T-cell (primary cell): ENCODE measurements around the gene PTPN18. TPM values are rescaled to one million over a fixed set of nuclear protein-coding genes. Genes with fewer than 3 reads are reported as not detected.

Source experiments
- ATAC-seq, 4 experiments: fragments of 200-7000 bp in 3 of 4; fragments of 150-1000 bp in 1 of 4; cut with Tn5 transposase; replicated peaks in 1 of 4; 1 replicate in 3 of 4; 2 replicates in 1 of 4; pipeline ENCODE4 v1.10.0; 2021; ENCODE audit warnings: moderate library complexity in 3 of 4, mild to moderate bottlenecking in 2 of 4, moderate number of reproducible peaks in 1 of 4
- CTCF ChIA-PET, 2 donors: fragments of 300-600 bp; sonication (Branson Sonifier 250); formaldehyde crosslinking; loops; one replicate each; lab custom pipeline; 2022; ENCODE audit warnings: antibody characterized with exemption in 2 of 2; lab: Charles Lee
- POLR2A ChIA-PET, 2 donors: fragments of 300-600 bp; sonication (Branson Sonifier 250); formaldehyde crosslinking; loops; one replicate each; lab custom pipeline; 2022; ENCODE audit warnings: antibody characterized with exemption in 2 of 2; lab: Charles Lee
- DNase-seq, 35 experiments: peaks; one replicate each; pipeline versions ENCODE4 v3.0.0 to v3.0.0-alpha.2; 2013 to 2023
- H3K27ac ChIP-seq: one replicate; pipeline ENCODE4 v1.5.1; 2013; ENCODE audit warnings: low read length
- H3K27me3 ChIP-seq, 2 experiments: replicated peaks in 1 of 2; 1 replicate in 1 of 2; 2 replicates in 1 of 2; pipeline versions ENCODE4 v1.6.1 to v1.7.0; 2013; ENCODE audit warnings: low read length in 1 of 2, mixed read lengths in 1 of 2; ENCODE audit not compliant: control insufficient read depth in 2 of 2, insufficient read depth in 2 of 2; ENCODE audit errors: extremely low read depth in 1 of 2
- H3K36me3 ChIP-seq, 2 donors: 1 replicate in 1 of 2; 2 replicates in 1 of 2; pipeline versions ENCODE4 v1.6.1 to v1.7.0; 2013; ENCODE audit warnings: low read length in 1 of 2; ENCODE audit not compliant: control insufficient read depth in 2 of 2, insufficient read depth in 1 of 2; ENCODE audit errors: extremely low read depth in 1 of 2
- H3K4me1 ChIP-seq, 2 experiments: 1 replicate in 1 of 2; 2 replicates in 1 of 2; pipeline versions ENCODE4 v1.6.1 to v1.7.0; 2013; ENCODE audit warnings: low read length in 2 of 2, mixed read lengths in 1 of 2; ENCODE audit not compliant: insufficient read depth in 2 of 2, control insufficient read depth in 1 of 2; ENCODE audit errors: extremely low read depth in 1 of 2
- H3K4me3 ChIP-seq, 2 donors: 1 replicate in 1 of 2; 2 replicates in 1 of 2; pipeline versions ENCODE4 v1.5.1 to v1.7.0; 2013; ENCODE audit warnings: mild to moderate bottlenecking in 2 of 2, low read length in 1 of 2, moderate library complexity in 1 of 2; ENCODE audit not compliant: control insufficient read depth in 1 of 2; ENCODE audit errors: extremely low read depth in 1 of 2
- H3K9me3 ChIP-seq: 2 replicates; pipeline ENCODE4 v1.7.0; 2013
- H3K27ac Mint-ChIP-seq, 2 donors: one replicate each; pipeline ENCODE4 v1.8.0; 2020 to 2021; ENCODE audit warnings: mild to moderate bottlenecking in 2 of 2, mixed read lengths in 2 of 2
- H3K27me3 Mint-ChIP-seq, 2 donors: one replicate each; pipeline ENCODE4 v1.8.0; 2021 to 2022; ENCODE audit warnings: mixed read lengths in 2 of 2
- H3K36me3 Mint-ChIP-seq: one replicate; pipeline ENCODE4 v1.8.0; 2021; ENCODE audit warnings: mixed read lengths
- H3K4me1 Mint-ChIP-seq, 3 donors: one replicate each; pipeline ENCODE4 v1.8.0; 2020 to 2022; ENCODE audit warnings: mixed read lengths in 3 of 3, mild to moderate bottlenecking in 1 of 3
- H3K4me3 Mint-ChIP-seq, 3 donors: one replicate each; pipeline ENCODE4 v1.8.0; 2020 to 2022; ENCODE audit warnings: mild to moderate bottlenecking in 3 of 3, mixed read lengths in 3 of 3, moderate library complexity in 3 of 3
- H3K9me3 Mint-ChIP-seq, 3 donors: one replicate each; pipeline ENCODE4 v1.8.0; 2020 to 2022; ENCODE audit warnings: mixed read lengths in 3 of 3
- WGBS: methylation state at CpG from one replicate; pipeline ENCODE4 v1.1.5; 2013; ENCODE audit warnings: missing lambda C conversion rate; ENCODE audit not compliant: insufficient coverage; 5-methylcytosine and 5-hydroxymethylcytosine counted together
- total RNA-seq, 35 experiments: library from RNA in 6 of 35; stranded (reverse) in 6 of 35; fragments of 120-200 nt in 1 of 35; gene quantifications; one replicate each; pipeline versions ENCODE4 v1.2.1 to v1.2.4 and lab custom pipeline; 2013 to 2026

Gene PTPN18
- total RNA-seq, 5 donors from 2014 or later (not counting 1 experiment from before 2014, with no cell fraction given) = 42.3 to 67.6 (median 58.2) TPM

GRCh38 chr2:130355172-130355577 is 681 bp upstream of the PTPN18 start:
- H3K27me3 ChIP-seq = peaks cover 0 to 6% of the 10 kb centered on the region in 2 experiments
- H3K27ac ChIP-seq = no peak overlapping the region
- POLR2A ChIA-PET = no interaction called here
- no peaks in the 10 kb centered on the region for H3K9me3 ChIP-seq
- WGBS = 19% methylated on average over 17 of the region's 21 CpGs
- no peaks in the 10 kb centered on the region for H3K36me3 ChIP-seq
- Mint-ChIP-seq H3K36me3 (no peaks in the 10 kb centered on the region), H3K4me1 (peaks cover 8 to 14% (median 12%) of the 10 kb centered on the region in 3 donors), H3K4me3 (peak overlapping the region; percentile 74 to 83 (median 75)), H3K9me3 (no peaks in the 10 kb centered on the region), H3K27ac (no peak overlapping the region), H3K27me3 (no peaks in the 10 kb centered on the region)
- peak overlapping the region; percentile 60 to 68 for H3K4me3 ChIP-seq
- ATAC-seq (no peak), DNase-seq (no peak)
- CTCF ChIA-PET = interaction anchor here in 1 of 2 donors (1.4 to 1.5 kb wide), 3 partner anchors 12 to 19 kb away, joined by 3 to 4 read pairs (median 4); partner anchors contain the start of gene IMP4
- H3K4me1 ChIP-seq = peaks cover 0 to 19% of the 10 kb centered on the region in 2 experiments

- no peak overlapping the region for H3K4me3 Mint-ChIP-seq
- CTCF ChIA-PET = no interaction called here
- POLR2A ChIA-PET = no interaction called here
These were observed 2.0 kb downstream of the PTPN18 start for GRCh38 chr2:130357864-130358263.

DNA sequence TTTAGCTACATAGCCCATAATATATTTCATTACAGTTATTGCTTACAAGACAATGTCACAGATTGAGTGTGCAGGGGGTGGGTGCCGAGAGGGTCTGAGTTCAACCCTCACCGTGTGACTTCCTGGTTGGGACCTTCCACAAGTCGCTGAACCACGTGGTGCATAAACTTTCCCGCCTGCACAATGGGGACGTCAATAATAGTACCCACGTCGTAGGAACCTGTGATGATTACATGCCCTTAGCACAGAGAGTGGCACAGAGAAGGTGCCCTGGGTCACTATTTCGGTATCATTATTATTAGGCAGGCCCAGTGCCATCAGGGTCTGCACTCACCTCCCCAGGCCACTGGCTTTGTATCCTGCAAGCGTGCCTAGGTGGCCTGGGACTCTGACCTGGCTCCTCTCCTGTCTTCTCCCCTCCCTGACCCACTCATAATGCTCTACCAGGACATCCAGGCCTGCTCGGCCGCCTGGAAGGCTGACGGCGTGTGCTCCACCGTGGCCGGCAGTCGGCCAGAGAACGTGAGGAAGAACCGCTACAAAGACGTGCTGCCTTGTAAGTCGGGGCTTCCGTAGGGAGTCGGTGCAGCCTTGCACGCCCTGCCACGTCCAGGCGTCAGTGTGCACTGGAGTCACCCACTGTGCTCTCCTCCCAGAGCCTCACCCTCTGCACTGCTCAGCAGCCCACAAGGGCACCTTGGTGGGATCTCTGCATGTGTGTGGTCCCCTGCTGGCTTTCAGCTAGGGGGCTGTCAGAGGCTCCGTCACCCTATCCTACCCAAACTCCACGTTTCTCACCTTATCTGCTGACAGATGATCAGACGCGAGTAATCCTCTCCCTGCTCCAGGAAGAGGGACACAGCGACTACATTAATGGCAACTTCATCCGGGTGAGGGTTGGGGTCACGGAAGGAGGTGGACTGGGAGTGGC is 2.8 kb downstream of the PTPN18 start:
- POLR2A ChIA-PET = no interaction called here

More at GRCh38 chr2:130357864-130358263, 2.0 kb downstream of the PTPN18 start:
- no peaks in the 10 kb centered on the region for H3K9me3 ChIP-seq
- no peak overlapping the region for H3K4me3 ChIP-seq
- H3K27ac Mint-ChIP-seq = no peak overlapping the region
- H3K27ac ChIP-seq = no peak overlapping the region
- WGBS = 97% methylated on average over 5 of the region's 7 CpGs
- peaks cover 0 to 19% of the 10 kb centered on the region in 2 experiments for H3K4me1 ChIP-seq
- H3K36me3 ChIP-seq = no peaks in the 10 kb centered on the region
- peaks cover 0 to 6% of the 10 kb centered on the region in 2 experiments for H3K27me3 ChIP-seq
- DNase-seq = no peak
- no peaks in the 10 kb centered on the region for H3K27me3 Mint-ChIP-seq
- no peaks in the 10 kb centered on the region for H3K36me3 Mint-ChIP-seq
- ATAC-seq = no peak
- peaks cover 8 to 14% (median 12%) of the 10 kb centered on the region in 3 donors for H3K4me1 Mint-ChIP-seq
- no peaks in the 10 kb centered on the region for H3K9me3 Mint-ChIP-seq

DNA sequence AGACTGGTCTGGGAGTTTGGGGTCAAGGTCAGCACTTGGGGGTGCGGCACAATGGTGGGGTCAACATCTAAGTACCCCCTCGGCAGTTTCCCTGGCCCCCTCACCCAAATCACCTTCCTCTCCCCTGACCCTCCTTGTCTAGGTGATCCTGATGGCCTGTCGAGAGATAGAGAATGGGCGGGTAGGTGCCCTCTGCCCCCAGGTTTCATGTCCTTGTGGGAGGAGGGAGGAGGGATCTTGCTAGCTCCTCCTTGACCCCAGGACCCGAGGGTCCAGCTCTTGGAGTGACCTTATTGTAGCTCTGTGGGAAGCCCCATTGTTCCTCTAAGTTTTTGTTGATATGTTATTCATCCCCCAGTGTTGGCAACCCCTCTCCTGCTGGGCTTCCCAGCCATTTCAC is 3.6 kb downstream of the PTPN18 start:
- Mint-ChIP-seq H3K9me3 (no peaks in the 10 kb centered on the region), H3K27ac (no peak overlapping the region), H3K4me3 (no peak overlapping the region), H3K4me1 (peaks cover 8 to 12% (median 11%) of the 10 kb centered on the region in 3 donors), H3K36me3 (no peaks in the 10 kb centered on the region), H3K27me3 (no peaks in the 10 kb centered on the region)
- ChIA-PET POLR2A (no interaction called here), CTCF (no interaction called here)
- 80% methylated on average over 2 of the region's 5 CpGs for WGBS
- Histone ChIP-seq H3K27ac (no peak overlapping the region), H3K4me1 (peaks cover 0 to 19% of the 10 kb centered on the region in 2 experiments), H3K27me3 (peaks cover 0 to 6% of the 10 kb centered on the region in 2 experiments), H3K36me3 (no peaks in the 10 kb centered on the region), H3K4me3 (no peak overlapping the region), H3K9me3 (no peaks in the 10 kb centered on the region)
- DNase-seq = no peak
- ATAC-seq = no peak

More for the DNA sequence above, 2.8 kb downstream of the PTPN18 start:
- H3K9me3 ChIP-seq = no peaks in the 10 kb centered on the region
- H3K27ac ChIP-seq = no peak overlapping the region
- 91% methylated on average over 25 of the region's 33 CpGs for WGBS
- Mint-ChIP-seq H3K4me1 (peaks cover 8 to 14% (median 12%) of the 10 kb centered on the region in 3 donors), H3K4me3 (no peak overlapping the region), H3K36me3 (no peaks in the 10 kb centered on the region), H3K27me3 (no peaks in the 10 kb centered on the region), H3K27ac (no peak overlapping the region), H3K9me3 (no peaks in the 10 kb centered on the region)
- no peaks in the 10 kb centered on the region for H3K36me3 ChIP-seq
- ATAC-seq (no peak), DNase-seq (no peak)
- H3K4me1 ChIP-seq = peaks cover 0 to 19% of the 10 kb centered on the region in 2 experiments
- CTCF ChIA-PET = no interaction called here
- H3K27me3 ChIP-seq = peaks cover 0 to 6% of the 10 kb centered on the region in 2 experiments
- no peak overlapping the region for H3K4me3 ChIP-seq

GRCh38 chr2:130363479-130363878 is 7.6 kb downstream of the PTPN18 start:
- Mint-ChIP-seq H3K27me3 (no peaks in the 10 kb centered on the region), H3K27ac (no peak overlapping the region), H3K4me1 (no peaks in the 10 kb centered on the region), H3K4me3 (no peak overlapping the region), H3K9me3 (no peaks in the 10 kb centered on the region), H3K36me3 (no peaks in the 10 kb centered on the region)
- ChIA-PET POLR2A (interaction anchor here in 1 of 2 donors (0.7 kb wide), 1 partner anchor 435 kb away, joined by 3 read pairs; no protein-coding TSS in a partner anchor), CTCF (no interaction called here)
- H3K4me3 ChIP-seq = no peak overlapping the region
- H3K27ac ChIP-seq = no peak overlapping the region
- no peaks in the 10 kb centered on the region for H3K27me3 ChIP-seq
- DNase-seq (no peak), ATAC-seq (no peak)
- H3K9me3 ChIP-seq = no peaks in the 10 kb centered on the region
- H3K36me3 ChIP-seq = no peaks in the 10 kb centered on the region
- H3K4me1 ChIP-seq = no peaks in the 10 kb centered on the region

DNA sequence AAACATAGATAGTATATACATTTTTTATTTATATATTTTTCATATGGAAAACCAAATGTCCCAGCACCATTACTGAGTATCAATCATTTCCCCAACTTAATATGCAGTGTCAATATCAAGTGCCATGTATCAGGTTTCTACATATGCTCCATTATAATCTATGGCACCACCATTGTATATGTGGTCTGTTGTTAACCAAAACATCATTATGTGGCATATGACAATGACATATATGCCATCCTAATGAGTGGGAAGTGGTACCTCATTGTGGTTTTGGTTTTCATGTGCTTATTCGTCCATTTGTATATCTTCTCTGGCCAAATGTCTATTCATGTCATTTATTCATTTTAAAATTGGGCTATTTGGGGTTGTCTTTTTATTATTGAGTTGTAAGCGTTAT is 9.2 kb downstream of the PTPN18 start:
- no peaks in the 10 kb centered on the region for H3K9me3 ChIP-seq
- Mint-ChIP-seq H3K4me1 (peaks cover 5 to 6% (median 5%) of the 10 kb centered on the region in 3 donors), H3K27ac (no peak overlapping the region), H3K9me3 (no peaks in the 10 kb centered on the region), H3K4me3 (no peak overlapping the region), H3K36me3 (no peaks in the 10 kb centered on the region), H3K27me3 (no peaks in the 10 kb centered on the region)
- no peak overlapping the region for H3K27ac ChIP-seq
- H3K27me3 ChIP-seq = no peaks in the 10 kb centered on the region
- ChIA-PET CTCF (no interaction called here), POLR2A (no interaction called here)
- peaks cover 4 to 5% of the 10 kb centered on the region in 2 experiments for H3K4me1 ChIP-seq
- H3K4me3 ChIP-seq = no peak overlapping the region
- WGBS = no CpG with 5 or more reads among the region's 2 CpGs
- no peaks in the 10 kb centered on the region for H3K36me3 ChIP-seq
- DNase-seq = no peak
- no peak for ATAC-seq
